Transverse colon (tissue), 4 donors: ENCODE data around the gene BCAS2. TPM values are rescaled to one million over a fixed set of nuclear protein-coding genes. Genes with fewer than 3 reads are reported as not detected.

Experiments used
- DNase-seq: peaks from one replicate; pipeline ENCODE4 v3.0.0-alpha.2; 2019
- H3K27ac ChIP-seq, 4 donors: fragments of 200-600 bp; sonication (generic); 2 replicates each; pipeline ENCODE4 v1.5.1; 2016 to 2018; ENCODE audit warnings: inconsistent platforms in 4 of 4
- H3K27me3 ChIP-seq: fragments of 200-600 bp; sonication (generic); 2 replicates; pipeline ENCODE4 v1.5.1; 2017; ENCODE audit warnings: inconsistent platforms
- H3K36me3 ChIP-seq, 4 donors: fragments of 200-600 bp; sonication (generic); 2 replicates each; pipeline ENCODE4 v1.5.1; 2017 to 2019; ENCODE audit warnings: inconsistent platforms in 4 of 4
- H3K4me1 ChIP-seq, 4 donors: fragments of 200-600 bp; sonication (generic); 2 replicates each; pipeline ENCODE4 v1.5.1; 2017 to 2020; ENCODE audit warnings: inconsistent platforms in 4 of 4
- H3K4me3 ChIP-seq, 4 donors: fragments of 200-600 bp; sonication (generic); 1 replicate in 1 of 4; 2 replicates in 3 of 4; pipeline versions ENCODE4 v1.5.1 to v1.6.1; 2017 to 2019; ENCODE audit warnings: inconsistent platforms in 4 of 4
- H3K9me3 ChIP-seq, 2 donors: fragments of 200-600 bp; sonication (generic); 2 replicates each; pipeline ENCODE4 v1.5.1; 2017 to 2019; ENCODE audit warnings: inconsistent platforms in 2 of 2
- EP300 ChIP-seq: sonication (generic); formaldehyde crosslinking; IDR thresholded peaks from one replicate; pipeline ENCODE4 v1.6.1; 2017; ENCODE audit warnings: antibody characterized with exemption, low read depth
- POLR2A ChIP-seq: fragments of 450-650 bp; IDR thresholded peaks from one replicate; pipeline ENCODE4 v1.6.1; 2016; ENCODE audit warnings: antibody characterized with exemption, mild to moderate bottlenecking, moderate library complexity
- POLR2AphosphoS5 ChIP-seq, 3 donors: sonication (generic); formaldehyde crosslinking; IDR thresholded peaks; one replicate each; pipeline ENCODE4 v1.6.1; 2016; ENCODE audit warnings: antibody characterized with exemption in 3 of 3
- WGBS, 2 donors: methylation state at CpG; one replicate each; pipeline ENCODE4 v1.1.5; 2018; ENCODE audit warnings: low coverage in 1 of 2; 5-methylcytosine and 5-hydroxymethylcytosine counted together
- in situ Hi-C, 4 donors: fragments of 200-750 bp; cut with MboI; loops; one replicate each; pipeline versions ENCODE4 v1.15.0 to v1.15.1; 2017; ENCODE audit warnings: low sequenced_read_pairs in 3 of 4, low pct_ligation_motif_present in 1 of 4, low pct_unique_long_range_greater_than_20kb in 1 of 4
- intact Hi-C: fragments of 100-400 bp; cut with DNase I; formaldehyde crosslinking; loops from one replicate; pipeline ENCODE4 v1.15.1; 2023; ENCODE audit warnings: low total_unique reads
- total RNA-seq, 4 donors: library from RNA; depleted of rRNA; stranded (reverse); fragments of >200 nt; gene quantifications; one replicate each; pipeline ENCODE4 v1.1.0, GENCODE V29; 2016
- TF ChIP-seq, protein P1 (sequence below), 5 experiments: fragments of 200-600 bp in 3 of 5; fragments of 450-650 bp in 2 of 5; sonication (generic) in 3 of 5; IDR thresholded peaks; 1 replicate in 2 of 5; 2 replicates in 3 of 5; pipeline ENCODE4 v1.5.1; 2016 to 2017; ENCODE audit warnings: antibody characterized with exemption in 5 of 5, inconsistent platforms in 3 of 5, mild to moderate bottlenecking in 2 of 5, moderate library complexity in 1 of 5

The BCAS2 gene
- total RNA-seq, 4 donors from 2014 or later = 22.4 to 26.5 (median 24.5) TPM

DNA sequence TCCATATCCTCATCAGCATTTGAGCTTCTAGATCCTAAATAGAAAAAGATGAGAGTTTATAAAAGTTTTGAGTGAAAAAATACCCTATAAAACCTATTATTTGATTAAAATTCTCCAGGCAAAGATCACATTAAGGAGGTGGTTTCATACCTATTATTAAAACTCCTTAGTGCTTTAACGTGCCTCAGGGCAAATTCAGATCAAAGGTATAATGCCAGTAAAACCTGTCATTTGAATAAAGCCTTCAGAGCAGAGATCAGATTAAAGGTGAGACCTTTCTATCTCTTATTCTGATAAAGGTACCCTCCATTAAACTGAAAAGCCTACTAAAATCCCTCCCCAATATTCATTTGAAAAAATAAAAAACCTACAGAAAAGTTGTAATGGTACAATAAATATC is 36.1 kb downstream of the BCAS2 start:
- Histone ChIP-seq H3K27me3 (no peaks in the 10 kb centered on the region), H3K4me3 (no peak overlapping the region), H3K27ac (no peak overlapping the region), H3K36me3 (no peaks in the 10 kb centered on the region), H3K4me1 (no peaks in the 10 kb centered on the region), H3K9me3 (no peaks in the 10 kb centered on the region)
- TF ChIP-seq POLR2A = no peak
- TF ChIP-seq, protein P1, sequence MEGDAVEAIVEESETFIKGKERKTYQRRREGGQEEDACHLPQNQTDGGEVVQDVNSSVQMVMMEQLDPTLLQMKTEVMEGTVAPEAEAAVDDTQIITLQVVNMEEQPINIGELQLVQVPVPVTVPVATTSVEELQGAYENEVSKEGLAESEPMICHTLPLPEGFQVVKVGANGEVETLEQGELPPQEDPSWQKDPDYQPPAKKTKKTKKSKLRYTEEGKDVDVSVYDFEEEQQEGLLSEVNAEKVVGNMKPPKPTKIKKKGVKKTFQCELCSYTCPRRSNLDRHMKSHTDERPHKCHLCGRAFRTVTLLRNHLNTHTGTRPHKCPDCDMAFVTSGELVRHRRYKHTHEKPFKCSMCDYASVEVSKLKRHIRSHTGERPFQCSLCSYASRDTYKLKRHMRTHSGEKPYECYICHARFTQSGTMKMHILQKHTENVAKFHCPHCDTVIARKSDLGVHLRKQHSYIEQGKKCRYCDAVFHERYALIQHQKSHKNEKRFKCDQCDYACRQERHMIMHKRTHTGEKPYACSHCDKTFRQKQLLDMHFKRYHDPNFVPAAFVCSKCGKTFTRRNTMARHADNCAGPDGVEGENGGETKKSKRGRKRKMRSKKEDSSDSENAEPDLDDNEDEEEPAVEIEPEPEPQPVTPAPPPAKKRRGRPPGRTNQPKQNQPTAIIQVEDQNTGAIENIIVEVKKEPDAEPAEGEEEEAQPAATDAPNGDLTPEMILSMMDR (IDR thresholded peaks at IDR 0.05) = no peak
- TF ChIP-seq POLR2AphosphoS5 (IDR thresholded peaks at IDR 0.05) = no peak
- no peak for TF ChIP-seq EP300
- intact Hi-C loops (no loop called here), in situ Hi-C loops (no loop called here)
- DNase-seq = no peak
- 50 to 62% methylated on average over 1 of the region's 1 CpG for WGBS, 2 donors

DNA sequence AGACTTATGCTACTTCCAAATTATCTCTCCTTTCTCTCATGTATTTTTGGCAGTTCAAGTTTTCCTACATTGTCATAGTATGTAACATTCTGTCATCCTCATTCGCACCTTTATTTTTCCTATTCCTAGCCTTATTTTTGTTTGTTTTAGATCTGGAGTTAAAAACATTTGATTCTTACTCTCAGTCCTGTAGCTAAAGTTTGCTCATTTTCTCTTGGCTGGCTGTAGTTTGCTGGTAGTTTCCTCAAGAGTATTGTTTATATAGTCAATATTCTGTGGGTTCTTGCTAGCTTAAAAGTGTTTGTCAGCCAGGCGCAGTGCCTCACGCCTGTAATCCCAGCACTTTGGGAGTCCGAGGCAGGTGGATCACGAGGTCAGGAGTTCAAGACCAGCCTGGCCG is 40.6 kb downstream of the BCAS2 start:
- no peak overlapping the region for H3K27ac ChIP-seq
- H3K36me3 ChIP-seq = no peaks in the 10 kb centered on the region
- DNase-seq = no peak
- TF ChIP-seq POLR2AphosphoS5 (IDR thresholded peaks at IDR 0.05) = no peak
- no peak for TF ChIP-seq POLR2A
- no peak for TF ChIP-seq EP300
- TF ChIP-seq, protein P1 (IDR thresholded peaks at IDR 0.05) = no peak
- H3K4me3 ChIP-seq = no peak overlapping the region
- H3K9me3 ChIP-seq = no peaks in the 10 kb centered on the region
- in situ Hi-C loops = no loop called here
- no peaks in the 10 kb centered on the region for H3K27me3 ChIP-seq
- intact Hi-C loops = no loop called here
- 54 to 75% methylated on average over 4 to 6 of the region's 6 CpGs for WGBS, 2 donors
- H3K4me1 ChIP-seq = no peaks in the 10 kb centered on the region

DNA sequence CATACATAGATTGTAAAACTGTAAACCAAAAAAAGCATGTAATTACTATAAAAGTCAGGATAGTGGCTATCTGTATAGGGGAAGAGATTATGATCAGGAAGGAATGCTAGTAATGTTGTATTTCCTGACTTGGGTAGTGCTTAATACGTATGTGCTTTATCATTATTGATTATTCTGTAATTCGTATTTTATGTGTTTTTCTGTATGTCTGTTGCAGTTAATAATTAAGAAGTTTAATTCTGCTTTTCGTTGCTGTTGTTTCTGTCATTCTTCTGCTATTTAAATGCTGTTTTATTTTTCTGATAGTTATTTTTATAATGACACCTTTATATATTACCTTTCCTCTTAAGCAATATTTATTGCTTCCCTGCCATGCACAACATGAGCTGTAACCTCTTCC is 41.1 kb downstream of the BCAS2 start:
- TF ChIP-seq EP300 (no peak), POLR2AphosphoS5 (IDR thresholded peaks at IDR 0.05) (no peak), POLR2A (no peak)
- TF ChIP-seq, protein P1 (IDR thresholded peaks at IDR 0.05) = no peak
- 56 to 64% methylated on average over 3 of the region's 3 CpGs for WGBS, 2 donors
- H3K9me3 ChIP-seq = no peaks in the 10 kb centered on the region
- no peaks in the 10 kb centered on the region for H3K27me3 ChIP-seq
- intact Hi-C loops (no loop called here), in situ Hi-C loops (no loop called here)
- DNase-seq = no peak
- H3K27ac ChIP-seq = no peak overlapping the region
- no peaks in the 10 kb centered on the region for H3K4me1 ChIP-seq
- H3K36me3 ChIP-seq = no peaks in the 10 kb centered on the region
- H3K4me3 ChIP-seq = no peak overlapping the region

DNA sequence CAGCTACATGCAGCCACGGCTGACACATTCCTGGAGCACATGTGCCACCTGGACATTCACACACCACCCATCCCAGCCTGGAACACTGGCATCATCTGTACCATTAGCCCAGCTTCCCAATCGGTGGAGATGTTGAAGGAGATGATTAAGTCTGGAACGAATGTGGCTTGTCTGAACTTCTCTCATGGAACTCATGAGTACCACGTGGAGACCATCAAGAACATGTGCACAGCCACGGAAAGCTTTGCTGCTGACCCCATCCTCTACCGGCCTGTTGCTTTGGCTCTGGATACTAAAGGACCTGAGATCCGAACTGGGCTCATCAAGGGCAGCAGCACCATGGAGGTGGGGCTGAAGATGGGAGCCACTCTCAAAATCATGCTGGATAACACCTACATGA is 45.4 kb downstream of the BCAS2 start:
- in situ Hi-C loops = no loop called here
- DNase-seq = no peak
- 90% methylated on average over 7 of the region's 7 CpGs; no CpG with 5 or more reads in 1 of the 2 donors for WGBS, 2 donors
- H3K27ac ChIP-seq = no peak overlapping the region
- intact Hi-C loops = no loop called here
- no peaks in the 10 kb centered on the region for H3K4me1 ChIP-seq
- TF ChIP-seq EP300 = no peak
- TF ChIP-seq, protein P1 (IDR thresholded peaks at IDR 0.05) = no peak
- TF ChIP-seq POLR2A = no peak
- no peak for TF ChIP-seq POLR2AphosphoS5 (IDR thresholded peaks at IDR 0.05)
- no peaks in the 10 kb centered on the region for H3K9me3 ChIP-seq
- no peaks in the 10 kb centered on the region for H3K36me3 ChIP-seq
- no peaks in the 10 kb centered on the region for H3K27me3 ChIP-seq
- no peak overlapping the region for H3K4me3 ChIP-seq
